ENCODE results near the gene ASB4.

DNA sequence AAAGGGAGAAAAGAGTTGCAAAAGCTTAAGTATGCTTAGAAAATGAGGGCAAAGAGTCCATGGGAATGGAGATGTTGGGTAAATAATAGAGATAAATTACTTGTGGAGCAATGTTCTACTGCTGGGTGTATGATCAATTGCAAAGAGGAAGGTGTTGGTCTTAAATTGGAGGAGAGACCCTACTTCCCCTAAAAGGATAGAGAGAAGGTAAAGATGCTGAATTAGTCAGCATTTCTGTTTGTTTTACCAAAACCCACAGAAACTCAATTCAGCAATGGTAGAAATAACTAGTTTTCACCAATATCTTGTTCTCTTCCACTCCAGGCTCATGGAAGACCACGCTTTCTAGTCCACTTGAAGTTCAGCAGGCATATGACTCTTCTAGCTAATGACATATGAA, 32.1 kb downstream of the ASB4 start:
- TF ChIP-seq, protein P1, sequence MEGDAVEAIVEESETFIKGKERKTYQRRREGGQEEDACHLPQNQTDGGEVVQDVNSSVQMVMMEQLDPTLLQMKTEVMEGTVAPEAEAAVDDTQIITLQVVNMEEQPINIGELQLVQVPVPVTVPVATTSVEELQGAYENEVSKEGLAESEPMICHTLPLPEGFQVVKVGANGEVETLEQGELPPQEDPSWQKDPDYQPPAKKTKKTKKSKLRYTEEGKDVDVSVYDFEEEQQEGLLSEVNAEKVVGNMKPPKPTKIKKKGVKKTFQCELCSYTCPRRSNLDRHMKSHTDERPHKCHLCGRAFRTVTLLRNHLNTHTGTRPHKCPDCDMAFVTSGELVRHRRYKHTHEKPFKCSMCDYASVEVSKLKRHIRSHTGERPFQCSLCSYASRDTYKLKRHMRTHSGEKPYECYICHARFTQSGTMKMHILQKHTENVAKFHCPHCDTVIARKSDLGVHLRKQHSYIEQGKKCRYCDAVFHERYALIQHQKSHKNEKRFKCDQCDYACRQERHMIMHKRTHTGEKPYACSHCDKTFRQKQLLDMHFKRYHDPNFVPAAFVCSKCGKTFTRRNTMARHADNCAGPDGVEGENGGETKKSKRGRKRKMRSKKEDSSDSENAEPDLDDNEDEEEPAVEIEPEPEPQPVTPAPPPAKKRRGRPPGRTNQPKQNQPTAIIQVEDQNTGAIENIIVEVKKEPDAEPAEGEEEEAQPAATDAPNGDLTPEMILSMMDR (IDR thresholded peaks at IDR 0.05; ENCODE audit: low read length), result no peak
- no peak for TF ChIP-seq EZH2 (optimal IDR thresholded peaks at IDR 0.05; ENCODE audit: low read depth, low read length)

Data from MM.1S (cell line).